GM18505 (cell line): Measurements from ENCODE around the gene NR1H2.
A peak's percentile ranks its signal among the peaks of the same experiment; 100 is the strongest.

Experiments
- ATAC-seq: cut with Tn5 transposase; IDR thresholded peaks from one replicate; pipeline ENCODE4 v1.9.1; 2021; ENCODE audit not compliant: unreplicated experiment
- POLR2A ChIP-seq: IDR thresholded peaks from 4 replicates; pipeline ENCODE4 v1.6.1; 2011; ENCODE audit warnings: borderline replicate concordance; ENCODE audit not compliant: insufficient read depth, insufficient read length; ENCODE audit errors: extremely low read depth

The NR1H2 gene

GRCh38 chr19:50423279-50424113 lies 47.2 kb downstream of the NR1H2 start:
- ATAC-seq, result no peak
- peak; percentile 13 for TF ChIP-seq POLR2A

GRCh38 chr19:50425581-50425980 lies 49.3 kb downstream of the NR1H2 start:
- ATAC-seq, result no peak
- TF ChIP-seq POLR2A, result no peak

DNA sequence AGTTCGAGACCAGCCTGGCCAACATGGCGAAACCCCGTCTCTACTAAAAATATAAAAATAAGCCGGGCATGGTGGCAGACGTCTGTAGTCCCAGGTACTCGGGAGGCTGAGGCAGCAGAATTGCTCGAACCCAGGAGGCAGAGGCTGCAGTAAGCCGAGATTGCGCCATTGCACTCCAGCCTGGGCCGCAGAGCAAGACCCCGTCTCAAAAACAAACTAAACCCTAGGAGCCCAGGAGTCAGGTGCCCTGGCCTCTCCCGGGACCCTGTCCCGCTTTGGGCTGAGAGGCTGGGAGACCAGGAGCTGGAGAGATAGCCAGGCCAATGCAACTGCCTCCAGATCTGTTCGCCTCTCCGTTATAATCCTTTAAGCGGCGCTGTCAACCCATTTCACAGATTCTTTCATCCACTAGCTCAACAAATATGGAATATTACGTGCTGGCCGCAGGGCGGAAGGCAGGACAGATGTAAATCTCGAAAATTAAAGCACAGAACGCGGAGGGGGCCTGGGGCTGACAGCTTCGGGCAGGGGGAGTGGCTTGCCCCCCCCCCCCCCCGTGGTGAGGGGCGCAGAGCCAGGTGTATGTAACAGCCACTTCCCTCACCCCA lies 51.2 kb downstream of the NR1H2 start:
- no peak for TF ChIP-seq POLR2A
- ATAC-seq, result no peak

GRCh38 chr19:50427997-50428425 lies 51.8 kb downstream of the NR1H2 start:
- ATAC-seq, result no peak
- peak; percentile 41 for TF ChIP-seq POLR2A

DNA sequence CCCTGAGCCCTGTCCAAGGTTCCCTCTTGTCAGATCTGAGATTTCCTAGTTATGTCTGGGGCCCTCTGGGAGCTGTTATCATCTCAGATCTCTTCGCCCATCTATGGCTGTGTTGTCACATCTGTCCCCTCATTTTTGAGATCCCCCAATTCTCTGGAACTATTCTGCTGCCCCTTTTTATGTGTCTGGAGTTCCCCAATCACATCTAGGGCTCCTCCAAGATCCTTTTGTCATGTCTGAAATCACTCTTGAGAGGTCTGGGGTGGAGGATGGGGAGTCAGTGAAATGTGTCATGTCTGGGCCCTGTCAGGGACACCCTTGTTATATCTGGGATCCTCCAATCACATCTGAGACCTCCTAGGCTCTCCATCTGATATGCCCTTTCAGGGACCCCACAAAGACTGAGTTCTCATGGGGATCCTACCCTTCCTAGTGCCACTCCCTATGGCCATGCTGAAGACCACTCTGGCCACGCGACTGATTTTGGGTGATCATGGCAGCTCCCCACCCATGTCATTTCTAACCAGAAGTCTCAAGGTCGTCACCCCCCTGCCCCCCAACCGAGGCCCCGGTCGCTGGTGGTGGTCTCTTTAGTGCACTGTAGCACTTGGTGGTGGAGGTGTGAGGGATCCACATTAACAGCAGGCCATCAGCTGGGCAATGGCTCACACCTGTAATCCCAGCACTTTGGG lies 52.7 kb downstream of the NR1H2 start:
- ATAC-seq, result no peak
- no peak for TF ChIP-seq POLR2A

DNA sequence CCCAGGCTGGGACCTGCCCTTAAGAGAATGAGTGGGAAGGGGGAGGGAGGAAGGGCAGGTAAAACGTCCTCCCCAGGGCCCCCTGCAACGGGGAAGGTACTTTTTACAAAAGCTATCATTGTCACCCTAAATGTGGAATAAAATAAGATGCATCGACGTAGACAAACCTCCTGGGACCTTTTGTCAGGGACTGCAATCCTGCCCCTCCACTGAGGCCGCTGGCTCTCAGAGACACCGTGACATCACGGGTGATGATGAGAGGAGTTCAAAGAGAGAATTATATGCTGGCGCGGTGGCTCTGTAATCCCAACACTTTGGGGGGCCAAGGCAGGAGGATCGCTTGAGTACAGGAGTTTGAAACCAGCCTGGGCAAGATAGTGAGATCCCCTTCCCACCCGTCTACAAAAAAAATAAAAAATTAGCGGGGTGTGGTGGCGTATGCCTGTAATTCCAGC lies 54.7 kb downstream of the NR1H2 start:
- ATAC-seq, result no peak
- TF ChIP-seq POLR2A, result no peak

DNA sequence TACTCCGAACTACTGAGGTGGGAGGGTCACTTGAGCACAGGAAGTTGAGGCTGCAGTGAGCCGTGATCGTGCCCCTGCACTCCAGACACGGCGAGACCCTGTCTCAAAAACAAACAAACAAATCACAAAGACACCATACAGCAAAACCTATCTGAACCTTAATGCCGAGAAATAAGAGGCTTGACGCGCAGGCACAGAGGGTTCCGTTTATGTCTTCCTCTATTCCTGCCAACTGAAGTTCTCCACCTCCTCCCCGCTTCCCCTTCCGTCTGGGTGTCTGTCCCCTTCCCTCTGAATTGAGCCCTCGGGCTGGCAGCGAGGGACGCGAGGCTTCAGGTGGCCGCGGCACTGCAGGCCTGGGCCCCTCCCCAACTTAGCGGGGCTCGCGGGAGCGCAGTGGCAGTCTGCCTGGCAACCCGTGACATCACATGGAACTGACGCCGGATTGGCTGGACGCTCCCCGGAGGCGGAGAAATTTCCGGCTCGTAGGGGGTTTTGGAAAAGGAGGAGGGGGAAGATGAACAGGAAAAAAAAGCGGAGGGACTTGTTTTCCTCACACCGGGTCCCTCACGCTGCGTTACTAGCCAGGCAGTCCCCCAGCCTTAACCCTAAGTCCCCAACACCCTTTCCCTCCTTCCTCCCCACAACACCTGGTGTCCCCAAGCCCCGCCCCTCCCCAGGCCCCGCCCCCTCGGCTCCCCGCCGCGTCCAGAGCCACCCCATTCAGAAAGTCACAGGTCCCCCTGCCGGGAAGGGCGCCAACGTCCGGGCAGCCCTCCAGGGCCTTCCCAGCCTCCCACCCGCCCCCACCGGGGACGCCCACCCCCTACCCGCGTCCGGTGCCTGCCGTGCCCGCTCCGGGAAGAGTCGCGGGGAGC lies 55.3 kb downstream of the NR1H2 start:
- peak; percentile 63 for ATAC-seq
- TF ChIP-seq POLR2A, result peak; percentile 59

- ATAC-seq, result no peak
- TF ChIP-seq POLR2A, result no peak
These were observed 56.2 kb downstream of the NR1H2 start, which contains the start of gene MYBPC2 for GRCh38 chr19:50432221-50433028. MYBPC2 (plus strand) TSS chr19:50432892; CDS start chr19:50432954, 62 bp downstream.
